KG1 (cell line): ENCODE measurements around the gene MEPCE.

Experiments used
- DNase-seq: peaks from one replicate; lab custom pipeline; 2025; lab: John Stamatoyannopoulos, UW

The MEPCE gene

GRCh38 chr7:100464791-100465190, 35.2 kb downstream of the MEPCE start:
- DNase-seq, result no peak

GRCh38 chr7:100465299-100465698, 35.7 kb downstream of the MEPCE start:
- no peak for DNase-seq

- no peak for DNase-seq
Observed at GRCh38 chr7:100465702-100466311, 36.2 kb downstream of the MEPCE start.

- DNase-seq, result no peak
Observed at GRCh38 chr7:100466653-100467605, 37.3 kb downstream of the MEPCE start.

- DNase-seq, result no peak
Observed at GRCh38 chr7:100467638-100468373, 38.2 kb downstream of the MEPCE start.

GRCh38 chr7:100469227-100470044, 39.8 kb downstream of the MEPCE start:
- peak; percentile 12 for DNase-seq

- no peak for DNase-seq
Observed at GRCh38 chr7:100471021-100471420, 41.4 kb downstream of the MEPCE start.

GRCh38 chr7:100472121-100472851, 42.7 kb downstream of the MEPCE start:
- DNase-seq, result no peak

GRCh38 chr7:100472854-100473499, 43.3 kb downstream of the MEPCE start:
- DNase-seq, result no peak

- DNase-seq, result no peak
Observed at GRCh38 chr7:100475549-100475948, 45.9 kb downstream of the MEPCE start.

GRCh38 chr7:100476101-100476780, 46.6 kb downstream of the MEPCE start:
- DNase-seq, result no peak

GRCh38 chr7:100476903-100477870, 47.6 kb downstream of the MEPCE start:
- DNase-seq, result no peak

- DNase-seq, result no peak
Observed at GRCh38 chr7:100477871-100478267, 48.2 kb downstream of the MEPCE start.

GRCh38 chr7:100478958-100479660, 49.5 kb downstream of the MEPCE start, which contains the start of gene TSC22D4:
TSS of gene TSC22D4 (minus strand) at chr7:100479214. CDS start at chr7:100478038, 1,176 bp downstream.
- no peak for DNase-seq

- no peak for DNase-seq
Observed at GRCh38 chr7:100481466-100481865, 51.8 kb downstream of the MEPCE start.

GRCh38 chr7:100482728-100483089, 53.1 kb downstream of the MEPCE start:
- DNase-seq, result no peak

GRCh38 chr7:100483090-100483721, 53.6 kb downstream of the MEPCE start:
- DNase-seq, result no peak
